Adrenal gland (tissue), 5 donors: Measurements from ENCODE around the gene RAP1GAP2.

Source experiments
- CTCF ChIP-seq, 6 experiments: fragments of 450-650 bp in 4 of 6; fragments of 200-600 bp in 2 of 6; sonication (generic) in 1 of 6; IDR thresholded peaks; 1 replicate in 5 of 6; 2 replicates in 1 of 6; pipeline versions ENCODE4 v1.5.1 to v1.8.0; 2016 to 2021; ENCODE audit warnings: antibody characterized with exemption in 6 of 6, mild to moderate bottlenecking in 2 of 6, moderate library complexity in 1 of 6
- POLR2A ChIP-seq, 2 donors: fragments of 450-650 bp; IDR thresholded peaks; one replicate each; pipeline ENCODE4 v1.6.1; 2017; ENCODE audit warnings: antibody characterized with exemption in 2 of 2, mild to moderate bottlenecking in 2 of 2, moderate library complexity in 1 of 2
- donor health status: DM: no; HTN: no; CAD: no.

- TF ChIP-seq CTCF (IDR thresholded peaks at IDR 0.05): no peak
- TF ChIP-seq POLR2A (IDR thresholded peaks at IDR 0.05): no peak
Measured at GRCh38 chr17:2902546-2902945, 106.3 kb downstream of the RAP1GAP2 start.
